ENCODE data around the gene AMPD1. TPM values are rescaled to one million over a fixed set of nuclear protein-coding genes. Genes with fewer than 3 reads are reported as not detected.
A peak's percentile ranks its signal among the peaks of the same experiment; 100 is the strongest.

Gene AMPD1
- total and polyA plus RNA-seq, 3 experiments from 2014 or later, result not detected

DNA sequence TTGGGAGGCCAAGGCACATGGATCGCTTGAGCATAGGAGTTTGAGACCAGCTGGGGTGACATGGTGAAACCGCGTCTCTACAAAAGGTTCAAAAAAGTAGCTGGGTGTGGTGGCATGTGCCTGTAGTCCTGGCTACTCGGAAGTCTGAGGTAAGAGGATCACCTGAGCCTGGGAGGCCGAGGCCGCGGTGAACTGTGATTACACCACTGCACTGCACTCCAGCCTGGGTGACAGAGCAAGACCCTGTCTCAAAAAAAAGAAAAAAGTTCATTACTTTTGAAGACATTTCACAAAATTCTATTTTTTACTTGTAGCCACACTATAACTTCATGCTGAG is 23.4 kb downstream of the AMPD1 start:
- ChIA-PET POLR2A (no interaction called here), CTCF (interaction anchor here (0.7 kb wide), 1 partner anchor 11 kb away, joined by 3 read pairs; no protein-coding TSS in a partner anchor)
- no peak overlapping the region for H3K4me3 ChIP-seq (ENCODE audit: low read length)
- peaks cover 6% of the 10 kb centered on the region for H3K4me1 ChIP-seq (ENCODE audit: insufficient read depth, low read length)
- no peak overlapping the region for H3K27ac ChIP-seq (ENCODE audit: low read depth, low read length)
- H3K4me3 Mint-ChIP-seq, result no peak overlapping the region
- DNase-seq, result no peak
- peaks cover 4 to 17% (median 6%) of the 10 kb centered on the region in 3 donors for H3K4me1 Mint-ChIP-seq
- no peaks in the 10 kb centered on the region for H3K27me3 ChIP-seq (ENCODE audit: insufficient read depth, low read length, poor library complexity, severe bottlenecking)
- no peaks in the 10 kb centered on the region for H3K36me3 ChIP-seq (ENCODE audit: insufficient read depth, low read length)
- H3K27ac Mint-ChIP-seq, result no peak overlapping the region
- H3K9me3 Mint-ChIP-seq, result no peaks in the 10 kb centered on the region
- peaks cover 0 to 6% (median 0%) of the 10 kb centered on the region in 3 donors for H3K36me3 Mint-ChIP-seq
- H3K27me3 Mint-ChIP-seq, result peaks cover 5 to 41% of the 10 kb centered on the region in 2 donors
- no peaks in the 10 kb centered on the region for H3K9me3 ChIP-seq (ENCODE audit: low read length)

DNA sequence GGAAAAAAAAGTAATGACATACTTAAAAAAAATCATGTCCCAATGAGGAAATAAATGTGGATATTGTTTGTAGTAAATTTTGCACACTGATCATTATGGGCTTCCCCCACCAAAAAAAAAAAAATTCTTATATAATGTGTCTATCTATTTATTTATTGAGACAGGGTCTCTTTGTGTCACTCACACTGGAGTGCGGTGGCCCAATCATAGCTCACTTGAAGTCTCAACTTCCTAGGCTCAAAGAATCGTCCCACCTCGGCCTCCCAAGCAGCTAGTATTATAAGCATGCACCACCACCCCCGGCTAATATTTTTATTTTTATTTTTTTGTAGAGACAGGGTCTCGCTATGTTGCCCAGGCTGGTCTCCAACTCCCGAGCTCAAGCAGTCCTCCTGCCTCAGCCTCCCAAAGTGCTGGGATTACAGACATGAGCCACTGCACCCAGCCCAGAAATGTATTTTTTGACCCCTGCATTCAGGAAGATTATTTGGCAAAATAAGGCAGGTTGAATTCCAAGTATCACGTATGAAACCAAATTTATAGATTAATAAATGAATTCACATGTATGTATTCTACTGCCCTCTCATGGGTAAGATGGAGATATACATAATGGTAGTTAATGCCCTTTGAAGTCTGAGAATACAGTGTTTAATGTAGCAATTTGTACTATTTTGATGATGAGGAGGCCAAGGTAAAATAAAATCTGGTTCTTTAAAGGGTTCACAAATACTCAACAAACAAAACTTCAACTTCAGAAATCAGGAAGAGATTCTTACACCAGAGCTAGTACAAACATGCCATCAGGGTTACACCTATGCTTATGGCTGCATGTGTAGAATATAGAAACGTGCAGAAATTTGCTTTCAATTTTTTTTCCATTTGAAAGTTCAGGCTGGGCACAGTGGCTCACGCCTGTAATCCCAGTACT is 24.1 kb downstream of the AMPD1 start:
- Histone ChIP-seq H3K9me3 (ENCODE audit: low read length) (no peaks in the 10 kb centered on the region), H3K27me3 (ENCODE audit: insufficient read depth, low read length, poor library complexity, severe bottlenecking) (no peaks in the 10 kb centered on the region), H3K4me3 (ENCODE audit: low read length) (no peak overlapping the region), H3K4me1 (ENCODE audit: insufficient read depth, low read length) (peaks cover 6% of the 10 kb centered on the region), H3K27ac (ENCODE audit: low read depth, low read length) (no peak overlapping the region), H3K36me3 (ENCODE audit: insufficient read depth, low read length) (no peaks in the 10 kb centered on the region)
- CTCF ChIA-PET, result interaction anchor here (0.7 to 1.4 kb wide), 3 partner anchors 11 to 329 kb away, joined by 3 read pairs; no protein-coding TSS in a partner anchor
- H3K27ac Mint-ChIP-seq, result no peak overlapping the region
- peaks cover 0 to 6% (median 0%) of the 10 kb centered on the region in 3 donors for H3K36me3 Mint-ChIP-seq
- H3K9me3 Mint-ChIP-seq, result no peaks in the 10 kb centered on the region
- DNase-seq, result peak in 1 of 5 donors; percentile 12
- peaks cover 4 to 17% (median 6%) of the 10 kb centered on the region in 3 donors for H3K4me1 Mint-ChIP-seq
- H3K27me3 Mint-ChIP-seq, result peaks cover 5 to 37% of the 10 kb centered on the region in 2 donors
- H3K4me3 Mint-ChIP-seq, result peak overlapping the region in 3 of 7 donors; percentile 32 to 99 (median 94)
- POLR2A ChIA-PET, result no interaction called here

DNA sequence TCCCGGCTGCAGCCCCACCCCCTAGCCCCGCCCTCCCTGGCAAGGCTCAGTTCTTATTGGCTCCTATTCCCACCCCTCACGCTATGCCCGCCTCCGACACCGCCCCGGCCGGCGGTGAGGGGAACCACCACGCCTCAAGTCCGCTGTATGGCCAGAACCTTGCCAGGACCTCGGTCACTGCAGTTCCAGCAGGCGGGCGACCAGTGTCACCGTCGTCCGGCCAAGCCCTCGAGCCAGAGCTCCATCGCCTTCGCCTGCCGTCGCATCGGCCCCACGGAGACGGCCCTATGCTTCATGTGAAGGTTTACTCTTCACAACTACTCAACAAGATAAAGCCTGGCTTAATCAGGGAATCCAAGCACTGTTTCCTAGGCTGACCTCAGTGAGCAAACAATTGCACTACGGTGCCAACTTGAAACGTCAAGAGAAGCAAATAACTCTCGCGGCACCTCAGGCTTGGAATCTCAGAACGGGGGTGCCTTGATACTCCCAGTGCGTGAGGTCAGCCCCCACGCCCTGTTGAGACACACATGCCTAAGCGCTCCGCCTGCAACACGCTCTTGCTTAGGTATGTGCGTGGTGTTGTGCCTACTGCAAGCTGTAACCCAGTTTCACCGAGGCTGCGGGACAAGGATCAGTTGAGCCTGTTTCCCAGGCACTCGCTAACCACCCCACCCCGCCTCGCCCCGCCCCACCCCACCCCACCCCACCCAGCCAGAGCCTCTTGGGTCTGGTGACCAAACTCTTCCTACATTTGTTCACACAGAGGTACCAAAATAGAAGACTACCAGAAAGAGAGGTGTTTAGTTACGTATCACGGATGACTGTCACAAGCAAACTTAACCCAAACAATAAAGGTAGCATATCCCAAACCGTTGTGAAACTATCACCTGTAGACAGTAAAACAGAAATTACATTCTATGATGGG is 25.0 kb downstream of the AMPD1 start:
- Mint-ChIP-seq H3K27me3 (peaks cover 2 to 35% of the 10 kb centered on the region in 2 donors), H3K36me3 (peaks cover 0 to 6% (median 0%) of the 10 kb centered on the region in 3 donors), H3K4me1 (peaks cover 4 to 17% (median 6%) of the 10 kb centered on the region in 3 donors), H3K27ac (peak overlapping the region; percentile 7 to 95 (median 90)), H3K4me3 (peak overlapping the region; percentile 91 to 99 (median 95)), H3K9me3 (no peaks in the 10 kb centered on the region)
- Histone ChIP-seq H3K4me3 (ENCODE audit: low read length) (peak overlapping the region; percentile 75), H3K9me3 (ENCODE audit: low read length) (no peaks in the 10 kb centered on the region), H3K4me1 (ENCODE audit: insufficient read depth, low read length) (peaks cover 6% of the 10 kb centered on the region), H3K27ac (ENCODE audit: low read depth, low read length) (no peak overlapping the region), H3K27me3 (ENCODE audit: insufficient read depth, low read length, poor library complexity, severe bottlenecking) (no peaks in the 10 kb centered on the region), H3K36me3 (ENCODE audit: insufficient read depth, low read length) (no peaks in the 10 kb centered on the region)
- POLR2A ChIA-PET, result interaction anchor here (0.9 to 1.2 kb wide), 3 partner anchors 87 to 158 kb away, joined by 3 to 4 read pairs (median 3); partner anchors contain the start of genes BCAS2 and CSDE1
- peak; percentile 74 to 89 (median 84) for DNase-seq
- CTCF ChIA-PET, result interaction anchor here (0.9 to 1.6 kb wide), 3 partner anchors 10 to 328 kb away, joined by 3 to 4 read pairs (median 3); no protein-coding TSS in a partner anchor

GRCh38 chr1:114669562-114670082 is 25.7 kb downstream of the AMPD1 start, which contains the start of gene DENND2C:
DENND2C (minus strand) TSS chr1:114670049; CDS start chr1:114625984, 44,065 bp downstream.
- Mint-ChIP-seq H3K4me1 (peaks cover 4 to 17% (median 6%) of the 10 kb centered on the region in 3 donors), H3K36me3 (peaks cover 0 to 6% (median 0%) of the 10 kb centered on the region in 3 donors), H3K9me3 (no peaks in the 10 kb centered on the region), H3K4me3 (peak within 1 kb of the TSS; percentile 91 to 99 (median 95)), H3K27ac (peak within 1 kb of the TSS; percentile 8 to 95 (median 90)), H3K27me3 (peaks cover 2 to 28% of the 10 kb centered on the region in 2 donors)
- Histone ChIP-seq H3K36me3 (ENCODE audit: insufficient read depth, low read length) (no peaks in the 10 kb centered on the region), H3K27me3 (ENCODE audit: insufficient read depth, low read length, poor library complexity, severe bottlenecking) (no peaks in the 10 kb centered on the region), H3K4me1 (ENCODE audit: insufficient read depth, low read length) (peaks cover 6% of the 10 kb centered on the region), H3K9me3 (ENCODE audit: low read length) (no peaks in the 10 kb centered on the region), H3K27ac (ENCODE audit: low read depth, low read length) (peak within 1 kb of the TSS; percentile 15), H3K4me3 (ENCODE audit: low read length) (peak within 1 kb of the TSS; percentile 75)
- DNase-seq, result no peak
- ChIA-PET CTCF (interaction anchor here (1.6 kb wide), 1 partner anchor 10 kb away, joined by 4 read pairs; no protein-coding TSS in a partner anchor), POLR2A (interaction anchor here (0.6 to 1.2 kb wide), 4 partner anchors 88 to 509 kb away, joined by 3 to 4 read pairs (median 3); partner anchors contain the start of genes BCAS2 and CSDE1)

DNA sequence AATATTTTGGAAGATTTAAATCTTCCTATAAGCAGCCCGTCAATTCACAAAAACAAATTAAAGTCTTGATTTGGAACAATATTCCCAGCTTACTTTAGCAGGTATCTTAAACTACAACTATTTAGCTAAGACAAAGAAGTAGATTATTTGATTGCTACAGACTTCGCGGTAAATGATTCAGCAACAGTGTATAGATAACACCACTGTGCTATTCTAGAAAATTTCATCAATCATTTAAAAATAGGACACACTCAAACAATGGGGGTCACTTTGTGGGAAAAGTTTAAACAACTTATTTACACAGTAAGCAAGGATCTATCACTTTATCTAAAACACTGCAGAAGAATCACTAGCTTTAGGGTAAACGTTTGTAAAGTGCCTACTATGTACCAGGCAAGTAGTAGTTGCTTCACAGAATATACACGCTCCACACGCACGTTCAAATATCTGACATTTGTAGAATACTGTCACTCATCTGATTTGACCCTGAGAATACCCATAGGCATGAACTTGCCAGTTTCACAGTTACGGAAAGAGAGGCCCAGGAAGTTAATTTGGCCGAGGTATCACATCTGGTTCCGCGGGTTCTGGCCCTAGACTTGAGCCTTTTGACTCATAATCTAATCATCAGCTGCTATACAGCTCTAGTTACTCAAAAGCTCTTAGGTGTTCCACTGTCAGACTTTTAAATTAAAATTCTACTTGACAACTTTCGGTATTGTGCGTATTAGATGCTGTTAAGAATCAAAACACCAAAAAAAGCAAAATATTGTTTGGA is 26.4 kb downstream of the AMPD1 start:
- H3K27ac ChIP-seq (ENCODE audit: low read depth, low read length), result peak overlapping the region; percentile 15
- H3K36me3 ChIP-seq (ENCODE audit: insufficient read depth, low read length), result no peaks in the 10 kb centered on the region
- POLR2A ChIA-PET, result interaction anchor here (0.6 to 1.2 kb wide), 3 partner anchors 88 to 509 kb away, joined by 3 read pairs; partner anchors contain the start of genes BCAS2 and CSDE1
- H3K27me3 ChIP-seq (ENCODE audit: insufficient read depth, low read length, poor library complexity, severe bottlenecking), result no peaks in the 10 kb centered on the region
- H3K9me3 ChIP-seq (ENCODE audit: low read length), result no peaks in the 10 kb centered on the region
- H3K4me3 Mint-ChIP-seq, result peak overlapping the region; percentile 91 to 99 (median 95)
- peaks cover 4 to 17% (median 6%) of the 10 kb centered on the region in 3 donors for H3K4me1 Mint-ChIP-seq
- H3K4me1 ChIP-seq (ENCODE audit: insufficient read depth, low read length), result peaks cover 6% of the 10 kb centered on the region
- H3K27me3 Mint-ChIP-seq, result peaks cover 3 to 23% of the 10 kb centered on the region in 2 donors
- no peak for DNase-seq
- H3K9me3 Mint-ChIP-seq, result no peaks in the 10 kb centered on the region
- peaks cover 0 to 6% (median 0%) of the 10 kb centered on the region in 3 donors for H3K36me3 Mint-ChIP-seq
- H3K27ac Mint-ChIP-seq, result peak overlapping the region in 6 of 8 donors; percentile 8 to 59 (median 44)
- peak overlapping the region; percentile 75 for H3K4me3 ChIP-seq (ENCODE audit: low read length)
- CTCF ChIA-PET, result interaction anchor here (1.6 kb wide), 1 partner anchor 9 kb away, joined by 4 read pairs; no protein-coding TSS in a partner anchor

- H3K27me3 ChIP-seq (ENCODE audit: insufficient read depth, low read length, poor library complexity, severe bottlenecking), result no peaks in the 10 kb centered on the region
- H3K9me3 Mint-ChIP-seq, result no peaks in the 10 kb centered on the region
- H3K4me1 ChIP-seq (ENCODE audit: insufficient read depth, low read length), result peaks cover 6% of the 10 kb centered on the region
- H3K4me1 Mint-ChIP-seq, result peaks cover 4 to 17% (median 6%) of the 10 kb centered on the region in 3 donors
- no peak overlapping the region for H3K27ac Mint-ChIP-seq
- H3K4me3 ChIP-seq (ENCODE audit: low read length), result no peak overlapping the region
- DNase-seq, result no peak
- no peaks in the 10 kb centered on the region for H3K36me3 ChIP-seq (ENCODE audit: insufficient read depth, low read length)
- no peaks in the 10 kb centered on the region for H3K9me3 ChIP-seq (ENCODE audit: low read length)
- POLR2A ChIA-PET, result no interaction called here
- peaks cover 0 to 6% (median 0%) of the 10 kb centered on the region in 3 donors for H3K36me3 Mint-ChIP-seq
- H3K27me3 Mint-ChIP-seq, result peaks cover 6 to 22% of the 10 kb centered on the region in 2 donors
- peak overlapping the region in 2 of 7 donors; percentile 91 to 98 for H3K4me3 Mint-ChIP-seq
- CTCF ChIA-PET, result no interaction called here
- no peak overlapping the region for H3K27ac ChIP-seq (ENCODE audit: low read depth, low read length)
These were observed 27.0 kb downstream of the AMPD1 start for GRCh38 chr1:114668373-114668772.

All from CD8-positive, alpha-beta memory T cell (primary cell).